Panc1 (cell line): ENCODE data around the gene KCNC3. TPM values are rescaled to one million over a fixed set of nuclear protein-coding genes. Genes with fewer than 3 reads are reported as not detected.
"Not testable (repeated sequence)": the region's sequence is repeated elsewhere in the genome, so short reads cannot be mapped to it uniquely, and the experiment has no call there.

Experiments
- ATAC-seq: fragments of 200-7000 bp; cut with Tn5 transposase; 2 replicates; pipeline ENCODE4 v1.9.1; 2020; ENCODE audit warnings: mild to moderate bottlenecking, moderate library complexity
- BruUV-seq: library from RNA; stranded (reverse); fragments of 400-500 nt; replicated peaks from 2 replicates; lab custom pipeline; 2021; lab: Mats Ljungman, UMichigan
- CTCF ChIA-PET: fragments of 300-600 bp; sonication (Branson Sonifier 250); formaldehyde crosslinking; loops from one replicate; lab custom pipeline; 2022; ENCODE audit warnings: antibody characterized with exemption; lab: Charles Lee
- POLR2A ChIA-PET: fragments of 300-600 bp; sonication (Branson Sonifier 250); formaldehyde crosslinking; loops from one replicate; lab custom pipeline; 2022; ENCODE audit warnings: antibody characterized with exemption; lab: Charles Lee
- DNase-seq: peaks from one replicate; pipeline ENCODE4 v3.0.0-alpha.2; 2010; ENCODE audit warnings: low read depth, low spot score
- H3K27ac ChIP-seq: 2 replicates; pipeline ENCODE4 v1.5.1; 2011; ENCODE audit warnings: mild to moderate bottlenecking, low read length, inconsistent platforms
- H3K27me3 ChIP-seq: fragments of 200-500 bp; sonication (Bioruptor generic); 2 replicates; pipeline ENCODE4 v1.6.0; 2014; ENCODE audit warnings: low read length, inconsistent platforms; ENCODE audit not compliant: control insufficient read depth, insufficient read depth
- H3K36me3 ChIP-seq: fragments of 200-500 bp; sonication (Bioruptor generic); 2 replicates; pipeline ENCODE4 v1.5.1; 2014; ENCODE audit warnings: inconsistent platforms, mild to moderate bottlenecking, low read length, moderate library complexity; ENCODE audit not compliant: control insufficient read depth, insufficient read depth
- H3K4me1 ChIP-seq: 2 replicates; pipeline ENCODE4 v1.5.1; 2011; ENCODE audit warnings: inconsistent platforms, mild to moderate bottlenecking, low read length, moderate library complexity; ENCODE audit not compliant: control insufficient read depth, insufficient read depth
- H3K4me3 ChIP-seq, 2 experiments: 2 replicates each; pipeline ENCODE4 v1.5.1; 2011 to 2012; ENCODE audit warnings: low read depth in 2 of 2, low read length in 2 of 2, mild to moderate bottlenecking in 2 of 2, inconsistent platforms in 1 of 2, moderate library complexity in 1 of 2
- H3K9me3 ChIP-seq: fragments of 200-500 bp; sonication (Bioruptor generic); 2 replicates; pipeline ENCODE4 v1.5.1; 2014; ENCODE audit warnings: low read depth, mild to moderate bottlenecking, inconsistent platforms, low read length, moderate library complexity; ENCODE audit not compliant: control insufficient read depth, insufficient read depth
- CTCF ChIP-seq: fragments of 450-650 bp; IDR thresholded peaks from 2 replicates; pipeline ENCODE4 v1.5.1; 2017; ENCODE audit warnings: mild to moderate bottlenecking
- POLR2AphosphoS5 ChIP-seq: IDR thresholded peaks from 2 replicates; pipeline ENCODE4 v1.6.1; 2012; ENCODE audit warnings: mild to moderate bottlenecking, low read depth, low read length, moderate library complexity
- SIN3A ChIP-seq: IDR thresholded peaks from 2 replicates; pipeline ENCODE4 v1.6.1; 2012; ENCODE audit warnings: low read depth, mild to moderate bottlenecking, low read length, moderate library complexity, borderline replicate concordance; ENCODE audit not compliant: insufficient read depth
- TCF7L2 ChIP-seq: IDR thresholded peaks from 2 replicates; pipeline ENCODE4 v1.6.1; 2011; ENCODE audit warnings: mild to moderate bottlenecking, low read depth, low read length, inconsistent platforms
- in situ Hi-C: cut with HindIII; loops from 2 replicates; pipeline ENCODE4 v1.10.0; 2016; ENCODE audit warnings: low sequenced_read_pairs, low pct_unique_long_range_greater_than_20kb
- intact Hi-C: fragments of 100-400 bp; cut with micrococcal nuclease; formaldehyde crosslinking; loops from one replicate; pipeline ENCODE4 v1.10.0; 2022; ENCODE audit not compliant: unreplicated experiment
- total RNA-seq: library from RNA; stranded (reverse); gene quantifications from one replicate; pipeline ENCODE4 v1.2.1, GENCODE V29; 2021; ENCODE audit not compliant: unreplicated experiment

Gene KCNC3
- total RNA-seq, 1 experiment from 2014 or later: 10.8 TPM

- H3K27me3 ChIP-seq: no peaks in the 10 kb centered on the region
These were observed 2.2 kb upstream of the KCNC3 start for GRCh38 chr19:50331221-50331993.

GRCh38 chr19:50330365-50331078 lies 1.3 kb upstream of the KCNC3 start:
- ChIA-PET POLR2A (no interaction called here), CTCF (no interaction called here)
- ATAC-seq: peak; percentile 67
- peak overlapping the region; percentile 49 to 63 for H3K4me3 ChIP-seq
- no peaks in the 10 kb centered on the region for H3K36me3 ChIP-seq
- peak overlapping the region; percentile 71 for H3K27ac ChIP-seq
- peaks cover 12% of the 10 kb centered on the region for H3K4me1 ChIP-seq
- no peak for DNase-seq
- intact Hi-C loops: no loop called here
- H3K27me3 ChIP-seq: no peaks in the 10 kb centered on the region
- no TSS peak for BruUV-seq
- TF ChIP-seq CTCF (no peak), POLR2AphosphoS5 (0 out of 2 replicates have a peak, but pooled peaks have one; percentile 28), SIN3A (no peak)
- no peaks in the 10 kb centered on the region for H3K9me3 ChIP-seq
- in situ Hi-C loops: no loop called here

More at GRCh38 chr19:50331221-50331993, 2.2 kb upstream of the KCNC3 start:
- DNase-seq (no peak), ATAC-seq (no peak)
- Histone ChIP-seq H3K27ac (peak overlapping the region; percentile 8; the same call in 1 of the 2 replicates), H3K4me1 (peaks cover 12% of the 10 kb centered on the region), H3K9me3 (no peaks in the 10 kb centered on the region), H3K4me3 (peak overlapping the region; percentile 49 to 57), H3K36me3 (no peaks in the 10 kb centered on the region)
- no TSS peak for BruUV-seq
- CTCF ChIA-PET: no interaction called here
- in situ Hi-C loops: no loop called here
- TF ChIP-seq SIN3A: no peak
- intact Hi-C loops: no loop called here
- POLR2A ChIA-PET: no interaction called here

GRCh38 chr19:50329926-50330294 lies 733 bp upstream of the KCNC3 start:
- H3K9me3 ChIP-seq, ATAC-seq, intact Hi-C loops, in situ Hi-C loops, H3K36me3 ChIP-seq, CTCF ChIA-PET, POLR2A ChIA-PET, DNase-seq, H3K27me3 ChIP-seq: not testable (repeated sequence)
- peak overlapping the region; percentile 71 for H3K27ac ChIP-seq
- H3K4me1 ChIP-seq: peaks cover 12% of the 10 kb centered on the region
- BruUV-seq: TSS peak; percentile 92
- peak overlapping the region; percentile 49 to 63 for H3K4me3 ChIP-seq

GRCh38 chr19:50328873-50329145 lies 368 bp downstream of the KCNC3 start:
- intact Hi-C loops (no loop called here), in situ Hi-C loops (no loop called here)
- Histone ChIP-seq H3K4me1 (peaks cover 12% of the 10 kb centered on the region), H3K27me3 (no peaks in the 10 kb centered on the region), H3K9me3 (no peaks in the 10 kb centered on the region), H3K27ac (no peak overlapping the region), H3K36me3 (no peaks in the 10 kb centered on the region), H3K4me3 (peak overlapping the region in 1 of 2 experiments; percentile 41; a peak in 2 of 4 replicates)
- TF ChIP-seq TCF7L2: no peak
- POLR2A ChIA-PET: interaction anchor here (0.6 to 1.2 kb wide), 5 partner anchors 9 to 364 kb away, joined by 5 to 10 read pairs (median 5); no protein-coding TSS in a partner anchor
- ATAC-seq (peak; percentile 27), DNase-seq (no peak)
- BruUV-seq: no TSS peak
- CTCF ChIA-PET: interaction anchor here (0.5 to 1.5 kb wide), 3 partner anchors 13 to 1349 kb away, joined by 5 to 10 read pairs (median 8); no protein-coding TSS in a partner anchor
